HepG2 (cell line): ENCODE results near the gene ST6GALNAC4. TPM values are rescaled to one million over a fixed set of nuclear protein-coding genes. Genes with fewer than 3 reads are reported as not detected.
A peak's percentile ranks its signal among the peaks of the same experiment; 100 is the strongest.

ENCODE experiments used
- ESRRA ChIP-seq: sonication (generic); formaldehyde crosslinking; IDR thresholded peaks from 2 replicates; pipeline ENCODE4 v1.5.1; 2020; ENCODE audit warnings: mild to moderate bottlenecking, low read depth, missing genetic modification reagents
- FLYWCH1 ChIP-seq: sonication (generic); formaldehyde crosslinking; IDR thresholded peaks from 2 replicates; pipeline ENCODE4 v1.8.1; 2023; ENCODE audit warnings: mild to moderate bottlenecking, missing genetic modification reagents
- FOXO1 ChIP-seq: sonication (generic); formaldehyde crosslinking; IDR thresholded peaks from 2 replicates; pipeline ENCODE4 v1.4.0; 2020; ENCODE audit warnings: missing genetic modification reagents
- GABPB1 ChIP-seq: IDR thresholded peaks from 2 replicates; pipeline ENCODE4 v1.6.1; 2016; ENCODE audit warnings: mild to moderate bottlenecking, missing genetic modification reagents, moderate library complexity, missing compliant biosample characterization
- GATA4 ChIP-seq: sonication (generic); IDR thresholded peaks from 2 replicates; pipeline ENCODE4 v1.6.1; 2016; ENCODE audit warnings: antibody characterized with exemption, low read depth, borderline replicate concordance
- HOXA5 ChIP-seq: sonication (generic); formaldehyde crosslinking; IDR thresholded peaks from 2 replicates; pipeline ENCODE4 v1.4.0; 2020; ENCODE audit warnings: missing genetic modification reagents
- IRF2 ChIP-seq: IDR thresholded peaks from 2 replicates; pipeline ENCODE4 v1.6.1; 2018; ENCODE audit warnings: missing genetic modification reagents, missing compliant biosample characterization
- JUND ChIP-seq: sonication (generic); formaldehyde crosslinking; IDR thresholded peaks from 2 replicates; pipeline ENCODE4 v1.8.0; 2022; ENCODE audit warnings: mild to moderate bottlenecking, missing genetic modification reagents
- PATZ1 ChIP-seq: sonication (generic); formaldehyde crosslinking; IDR thresholded peaks from 2 replicates; pipeline ENCODE4 v1.4.0; 2020; ENCODE audit warnings: missing genetic modification reagents
- POGZ ChIP-seq: sonication (generic); formaldehyde crosslinking; IDR thresholded peaks from 2 replicates; pipeline ENCODE4 v1.4.0; 2020; ENCODE audit warnings: mild to moderate bottlenecking, missing genetic modification reagents
- RXRB ChIP-seq: IDR thresholded peaks from 2 replicates; pipeline ENCODE4 v1.6.1; 2016; ENCODE audit warnings: borderline replicate concordance, missing genetic modification reagents, missing compliant biosample characterization
- SALL1 ChIP-seq: sonication (generic); formaldehyde crosslinking; IDR thresholded peaks from 2 replicates; pipeline ENCODE4 v1.8.0; 2022; ENCODE audit warnings: mild to moderate bottlenecking, missing genetic modification reagents
- THAP11 ChIP-seq: IDR thresholded peaks from 2 replicates; pipeline ENCODE4 v1.6.1; 2016; ENCODE audit warnings: missing biosample characterization, missing genetic modification reagents
- TMF1 ChIP-seq: sonication (generic); formaldehyde crosslinking; IDR thresholded peaks from 2 replicates; pipeline ENCODE4 v1.8.1; 2022; ENCODE audit warnings: low read depth, missing genetic modification reagents
- ZFY ChIP-seq: sonication (generic); formaldehyde crosslinking; IDR thresholded peaks from 2 replicates; pipeline ENCODE4 v1.4.0; 2020; ENCODE audit warnings: missing genetic modification reagents
- ZIK1 ChIP-seq: sonication (generic); formaldehyde crosslinking; IDR thresholded peaks from 2 replicates; pipeline ENCODE4 v1.5.0; 2020; ENCODE audit warnings: mild to moderate bottlenecking, low read depth, missing genetic modification reagents, borderline replicate concordance
- ZNF124 ChIP-seq: sonication (generic); formaldehyde crosslinking; IDR thresholded peaks from 2 replicates; pipeline ENCODE4 v1.4.0; 2020; ENCODE audit warnings: missing genetic modification reagents
- ZNF180 ChIP-seq: sonication (generic); formaldehyde crosslinking; IDR thresholded peaks from 2 replicates; pipeline ENCODE4 v1.4.0; 2020; ENCODE audit warnings: low read depth, missing genetic modification reagents, borderline replicate concordance
- ZNF292 ChIP-seq: sonication (generic); formaldehyde crosslinking; IDR thresholded peaks from 2 replicates; pipeline ENCODE4 v1.8.1; 2022; ENCODE audit warnings: mild to moderate bottlenecking, low read depth, missing genetic modification reagents, borderline replicate concordance
- ZNF331 ChIP-seq: sonication (generic); formaldehyde crosslinking; IDR thresholded peaks from 2 replicates; pipeline ENCODE4 v1.4.0; 2020; ENCODE audit warnings: missing genetic modification reagents
- ZNF556 ChIP-seq: sonication (generic); formaldehyde crosslinking; IDR thresholded peaks from 2 replicates; pipeline ENCODE4 v1.4.0; 2020; ENCODE audit warnings: mild to moderate bottlenecking, missing genetic modification reagents, borderline replicate concordance
- ZNF850 ChIP-seq: sonication (generic); formaldehyde crosslinking; conservative IDR thresholded peaks from 2 replicates; pipeline ENCODE4 v1.9.0; 2021; ENCODE audit warnings: mild to moderate bottlenecking, missing genetic modification reagents
- polyA plus RNA-seq, 8 experiments: library from polyadenylated mRNA; depleted of rRNA in 3 of 8; stranded (reverse) in 7 of 8; unstranded in 1 of 8; fragments of >200 nt; fragmentation: Illumina TruSeq in 4 of 8; extraction: Trizol in 4 of 8; gene quantifications; 2 replicates each; pipeline versions ENCODE4 v1.2.1 to v1.2.3, GENCODE V29; 2011 to 2016; ENCODE audit warnings: low read depth in 4 of 8, missing spikeins in 1 of 8, mixed read lengths in 1 of 8; ENCODE audit not compliant: insufficient read depth in 1 of 8
- total RNA-seq, 5 experiments: library from RNA; depleted of rRNA; stranded (reverse); fragments of >200 nt; fragmentation: Illumina TruSeq; extraction: Trizol; gene quantifications; 2 replicates each; pipeline ENCODE4 v1.2.3, GENCODE V29; 2016; ENCODE audit warnings: low read depth in 1 of 5
- TF ChIP-seq, protein P1 (sequence below): sonication (generic); formaldehyde crosslinking; IDR thresholded peaks from 2 replicates; pipeline ENCODE4 v1.4.0; 2020; ENCODE audit warnings: missing genetic modification reagents, mild to moderate bottlenecking, borderline replicate concordance

The ST6GALNAC4 gene
- total and polyA plus RNA-seq, 2 of the 13 experiments (the other 11 are each of a cell fraction or from before 2014, with no cell fraction given), result 18.8 to 27.7 TPM

DNA sequence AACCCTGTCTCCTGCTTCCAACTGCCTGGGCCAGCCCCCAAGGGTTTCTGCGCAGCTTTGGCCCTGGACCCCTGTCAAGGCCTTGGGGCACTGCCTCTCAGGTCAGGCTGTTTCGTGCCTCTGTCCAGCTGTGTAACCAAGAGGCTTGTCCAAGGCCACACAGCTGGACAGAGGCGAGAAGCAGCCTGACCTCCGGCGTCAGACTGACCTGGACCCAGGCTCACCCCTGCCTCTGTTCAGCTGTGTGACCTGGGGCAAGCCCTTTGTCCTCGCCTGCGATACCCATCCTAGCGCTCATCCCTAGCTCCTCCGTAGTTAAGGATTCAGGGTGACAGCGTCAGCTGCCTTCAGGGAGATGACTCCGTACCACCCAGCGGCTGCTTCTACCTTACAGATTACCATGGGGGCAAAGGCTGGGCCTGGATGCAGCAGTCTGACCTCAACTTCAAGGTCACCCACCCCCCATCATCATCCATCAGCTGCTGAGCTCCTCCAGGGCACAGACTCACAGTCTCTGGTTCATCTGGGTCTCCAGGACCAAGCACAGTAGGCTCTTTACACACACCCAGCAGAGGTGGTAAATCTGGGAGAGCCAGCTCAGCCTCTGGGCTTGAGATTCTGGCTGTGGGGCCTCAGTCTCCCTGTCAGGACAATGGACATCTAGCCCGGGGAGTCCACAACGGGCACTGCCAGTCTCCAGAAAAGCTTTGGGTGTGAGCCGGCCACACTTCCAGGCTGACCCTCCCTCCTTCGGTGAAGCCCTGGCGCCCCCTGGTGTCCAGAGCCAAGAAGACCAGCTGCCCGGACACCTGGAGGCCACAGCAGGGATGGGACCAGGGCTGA lies 47.3 kb downstream of the ST6GALNAC4 start (continued):
- TF ChIP-seq IRF2 (CRISPR knock-in tag) (0 out of 2 replicates have a peak, but pooled peaks have one; percentile 40), RXRB (CRISPR knock-in tag) (peak; percentile 34; the same call in 1 of the 2 replicates), JUND (CRISPR knock-in tag) (0 out of 2 replicates have a peak, but pooled peaks have one; percentile 18), ZNF180 (CRISPR knock-in tag) (no peak), ZNF331 (peak; percentile 57; the same call in 1 of the 2 replicates), TMF1 (no peak), FOXO1 (CRISPR knock-in tag) (no peak), GABPB1 (CRISPR knock-in tag) (peak; percentile 37; the same call in 1 of the 2 replicates), PATZ1 (CRISPR knock-in tag) (0 out of 2 replicates have a peak, but pooled peaks have one; percentile 30), ZIK1 (CRISPR knock-in tag) (no peak), ZNF292 (CRISPR knock-in tag) (no peak), HOXA5 (0 out of 2 replicates have a peak, but pooled peaks have one; percentile 45), THAP11 (CRISPR knock-in tag) (peak; percentile 83), ZFY (CRISPR knock-in tag) (peak; percentile 41; the same call in 1 of the 2 replicates), ESRRA (CRISPR knock-in tag) (0 out of 2 replicates have a peak, but pooled peaks have one; percentile 42), ZNF124 (CRISPR knock-in tag) (peak; percentile 59; the same call in 1 of the 2 replicates), ZNF556 (CRISPR knock-in tag) (no peak), ZNF850 (CRISPR knock-in tag) (0 out of 2 replicates have a peak, but pooled peaks have one; percentile 66), SALL1 (peak; percentile 21; the same call in 1 of the 2 replicates), POGZ (CRISPR knock-in tag) (0 out of 2 replicates have a peak, but pooled peaks have one; percentile 25), FLYWCH1 (CRISPR knock-in tag) (no peak), GATA4 (no peak)
- TF ChIP-seq, protein P1, sequence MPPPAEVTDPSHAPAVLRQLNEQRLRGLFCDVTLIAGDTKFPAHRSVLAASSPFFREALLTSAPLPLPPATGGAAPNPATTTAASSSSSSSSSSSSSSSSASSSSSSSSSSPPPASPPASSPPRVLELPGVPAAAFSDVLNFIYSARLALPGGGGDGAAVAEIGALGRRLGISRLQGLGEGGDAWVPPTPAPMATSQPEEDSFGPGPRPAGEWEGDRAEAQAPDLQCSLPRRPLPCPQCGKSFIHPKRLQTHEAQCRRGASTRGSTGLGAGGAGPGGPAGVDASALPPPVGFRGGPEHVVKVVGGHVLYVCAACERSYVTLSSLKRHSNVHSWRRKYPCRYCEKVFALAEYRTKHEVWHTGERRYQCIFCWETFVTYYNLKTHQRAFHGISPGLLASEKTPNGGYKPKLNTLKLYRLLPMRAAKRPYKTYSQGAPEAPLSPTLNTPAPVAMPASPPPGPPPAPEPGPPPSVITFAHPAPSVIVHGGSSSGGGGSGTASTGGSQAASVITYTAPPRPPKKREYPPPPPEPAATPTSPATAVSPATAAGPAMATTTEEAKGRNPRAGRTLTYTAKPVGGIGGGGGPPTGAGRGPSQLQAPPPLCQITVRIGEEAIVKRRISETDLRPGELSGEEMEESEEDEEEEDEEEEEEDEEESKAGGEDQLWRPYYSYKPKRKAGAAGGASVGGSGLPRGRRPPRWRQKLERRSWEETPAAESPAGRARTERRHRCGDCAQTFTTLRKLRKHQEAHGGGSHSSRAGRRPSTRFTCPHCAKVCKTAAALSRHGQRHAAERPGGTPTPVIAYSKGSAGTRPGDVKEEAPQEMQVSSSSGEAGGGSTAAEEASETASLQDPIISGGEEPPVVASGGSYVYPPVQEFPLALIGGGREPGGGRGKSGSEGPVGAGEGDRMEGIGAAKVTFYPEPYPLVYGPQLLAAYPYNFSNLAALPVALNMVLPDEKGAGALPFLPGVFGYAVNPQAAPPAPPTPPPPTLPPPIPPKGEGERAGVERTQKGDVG (CRISPR knock-in tag), result peak; percentile 34; the same call in 1 of the 2 replicates
